Aorta (tissue), 5 donors: ENCODE results near the gene MRPS23. TPM values are rescaled to one million over a fixed set of nuclear protein-coding genes. Genes with fewer than 3 reads are reported as not detected.

Source experiments
- ATAC-seq: fragments of 200-7000 bp; cut with Tn5 transposase; one replicate; pipeline ENCODE4 v1.9.1; 2022; ENCODE audit warnings: moderate library complexity; ENCODE audit not compliant: low FRiP score
- DNase-seq, 2 donors: peaks; one replicate each; pipeline ENCODE4 v3.0.0-alpha.2; 2020
- H3K27ac ChIP-seq, 2 donors: one replicate each; pipeline ENCODE4 v1.5.1; 2013; ENCODE audit warnings: low read length in 2 of 2, mild to moderate bottlenecking in 2 of 2, moderate library complexity in 2 of 2, control low read depth in 1 of 2, inconsistent platforms in 1 of 2, low read depth in 1 of 2
- H3K27me3 ChIP-seq, 2 donors: one replicate each; pipeline ENCODE4 v1.6.1; 2013; ENCODE audit warnings: control low read depth in 1 of 2, low read length in 1 of 2, mild to moderate bottlenecking in 1 of 2, moderate library complexity in 1 of 2; ENCODE audit not compliant: insufficient read depth in 2 of 2, control insufficient read depth in 1 of 2
- H3K36me3 ChIP-seq, 2 donors: one replicate each; pipeline ENCODE4 v1.6.1; 2013; ENCODE audit warnings: control low read depth in 1 of 2, low read length in 1 of 2, mild to moderate bottlenecking in 1 of 2; ENCODE audit not compliant: insufficient read depth in 2 of 2, control insufficient read depth in 1 of 2
- H3K4me1 ChIP-seq, 2 donors: one replicate each; pipeline ENCODE4 v1.6.1; 2013; ENCODE audit warnings: low read length in 2 of 2, control low read depth in 1 of 2, mild to moderate bottlenecking in 1 of 2, moderate library complexity in 1 of 2; ENCODE audit not compliant: insufficient read depth in 2 of 2, control insufficient read depth in 1 of 2
- H3K4me3 ChIP-seq, 2 donors: one replicate each; pipeline ENCODE4 v1.5.1; 2013; ENCODE audit warnings: low read length in 2 of 2, control low read depth in 1 of 2, mild to moderate bottlenecking in 1 of 2
- H3K9me3 ChIP-seq: one replicate; pipeline ENCODE4 v1.6.1; 2013; ENCODE audit warnings: mild to moderate bottlenecking, low read length; ENCODE audit not compliant: control insufficient read depth
- WGBS, 2 donors: extraction: QIAGEN DNeasy Blood & Tissue Kit; methylation state at CpG; one replicate each; pipeline ENCODE4 v1.1.7; 2013; 5-methylcytosine and 5-hydroxymethylcytosine counted together
- intact Hi-C, 2 donors: fragments of 100-400 bp; cut with DNase I; formaldehyde crosslinking; loops; one replicate each; pipeline versions ENCODE4 v1.14.2 to v1.15.0; 2022
- polyA plus RNA-seq, 2 donors: library from polyadenylated mRNA; stranded (reverse); fragments of 200-250 nt; gene quantifications; one replicate each; pipeline ENCODE4 v1.2.3, GENCODE V29; 2013
- total RNA-seq, 2 donors: library from RNA; stranded (reverse); fragmentation: NEBNext Ultra II Directional; extraction: Animal tissue kit (Norgen Biotek cat#: 25700); gene quantifications; one replicate each; pipeline ENCODE4 v1.2.1, GENCODE V29; 2021
- donor health status: healthy with polysubstance abuse.
- donor health status: Bipolar disorder and iron deficiency.
- donor health status: DM: no; HTN: no; CAD: no.
- donor health status: DM: no; HTN: no; CAD: no.
- donor health status: DM: yes; HTN: yes; CAD: no.

Gene MRPS23
- total and polyA plus RNA-seq, 4 donors: 21.6 to 39.9 (median 22.7) TPM

GRCh38 chr17:57861790-57862693 is 12.2 kb upstream of the MRPS23 start:
- H3K9me3 ChIP-seq: no peaks in the 10 kb centered on the region
- intact Hi-C loops: no loop called here
- no peaks in the 10 kb centered on the region for H3K4me1 ChIP-seq
- no peaks in the 10 kb centered on the region for H3K36me3 ChIP-seq
- H3K4me3 ChIP-seq: peak overlapping the region; percentile 19 to 39
- ATAC-seq (peak; percentile 81), DNase-seq (peak; percentile 88 to 91)
- peak overlapping the region; percentile 6 to 54 for H3K27ac ChIP-seq
- WGBS, 2 donors: 6% methylated on average over 44 to 58 of the region's 58 CpGs
- H3K27me3 ChIP-seq: no peaks in the 10 kb centered on the region

- Histone ChIP-seq H3K4me3 (peak overlapping the region; percentile 19 to 39), H3K9me3 (no peaks in the 10 kb centered on the region), H3K27me3 (no peaks in the 10 kb centered on the region), H3K4me1 (no peaks in the 10 kb centered on the region), H3K36me3 (no peaks in the 10 kb centered on the region), H3K27ac (peak overlapping the region; percentile 6 to 54)
- 1% methylated on average over 33 to 34 of the region's 34 CpGs for WGBS, 2 donors
- intact Hi-C loops: no loop called here
- DNase-seq: peak; percentile 81 to 89
- ATAC-seq: peak; percentile 66
Measured at GRCh38 chr17:57861000-57861789, 11.4 kb upstream of the MRPS23 start.

GRCh38 chr17:57860414-57860999 is 10.7 kb upstream of the MRPS23 start:
- Histone ChIP-seq H3K27me3 (no peaks in the 10 kb centered on the region), H3K36me3 (no peaks in the 10 kb centered on the region), H3K9me3 (no peaks in the 10 kb centered on the region), H3K27ac (peak overlapping the region in 1 of 2 donors; percentile 65), H3K4me1 (no peaks in the 10 kb centered on the region), H3K4me3 (no peak overlapping the region)
- DNase-seq (peak in 1 of 2 donors; percentile 73), ATAC-seq (no peak)
- 70 to 72% methylated on average over 6 of the region's 6 CpGs for WGBS, 2 donors
- intact Hi-C loops: no loop called here

GRCh38 chr17:57859601-57860413 is 10.0 kb upstream of the MRPS23 start:
- Histone ChIP-seq H3K4me3 (no peak overlapping the region), H3K27ac (no peak overlapping the region), H3K4me1 (no peaks in the 10 kb centered on the region), H3K27me3 (no peaks in the 10 kb centered on the region), H3K36me3 (no peaks in the 10 kb centered on the region), H3K9me3 (no peaks in the 10 kb centered on the region)
- 45 to 52% methylated on average over 13 of the region's 13 CpGs for WGBS, 2 donors
- intact Hi-C loops: loop anchor here (2.0 to 10.0 kb wide), 3 partner anchors 135 to 252 kb away; no protein-coding TSS in a partner anchor
- ATAC-seq (no peak), DNase-seq (peak in 1 of 2 donors; percentile 20)

GRCh38 chr17:57858838-57859237 is 9.0 kb upstream of the MRPS23 start:
- intact Hi-C loops: loop anchor here (1.0 to 10.0 kb wide), 4 partner anchors 136 to 253 kb away; no protein-coding TSS in a partner anchor
- Histone ChIP-seq H3K36me3 (no peaks in the 10 kb centered on the region), H3K4me3 (no peak overlapping the region), H3K27me3 (no peaks in the 10 kb centered on the region), H3K4me1 (no peaks in the 10 kb centered on the region), H3K9me3 (no peaks in the 10 kb centered on the region), H3K27ac (no peak overlapping the region)
- 72 to 79% methylated on average over 5 of the region's 5 CpGs for WGBS, 2 donors
- DNase-seq (peak in 1 of 2 donors; percentile 55), ATAC-seq (no peak)

- no peak overlapping the region for H3K27ac ChIP-seq
- peak in 1 of 2 donors; percentile 30 for DNase-seq
Measured at GRCh38 chr17:57856792-57857620, 7.2 kb upstream of the MRPS23 start.

GRCh38 chr17:57855391-57856035 is 5.7 kb upstream of the MRPS23 start:
- no peak for ATAC-seq
- Histone ChIP-seq H3K27ac (no peak overlapping the region), H3K36me3 (no peaks in the 10 kb centered on the region), H3K4me3 (no peak overlapping the region), H3K9me3 (no peaks in the 10 kb centered on the region), H3K4me1 (peaks cover 2 to 9% of the 10 kb centered on the region in 2 donors), H3K27me3 (no peaks in the 10 kb centered on the region)
- 39 to 56% methylated on average over 6 of the region's 6 CpGs for WGBS, 2 donors
- intact Hi-C loops: loop anchor here in 1 of 2 donors (5.0 to 10.0 kb wide), 2 partner anchors 239 to 257 kb away; no protein-coding TSS in a partner anchor
- peak in 1 of 2 donors; percentile 35 for DNase-seq

More at GRCh38 chr17:57856792-57857620, 7.2 kb upstream of the MRPS23 start:
- H3K4me1 ChIP-seq: peaks cover 0 to 7% of the 10 kb centered on the region in 2 donors
- ATAC-seq: no peak
- H3K27me3 ChIP-seq: no peaks in the 10 kb centered on the region
- H3K36me3 ChIP-seq: no peaks in the 10 kb centered on the region
- WGBS, 2 donors: 76% methylated on average over 10 of the region's 10 CpGs
- intact Hi-C loops: loop anchor here in 1 of 2 donors (5.0 to 10.0 kb wide), 2 partner anchors 238 to 255 kb away; no protein-coding TSS in a partner anchor
- H3K9me3 ChIP-seq: no peaks in the 10 kb centered on the region
- no peak overlapping the region for H3K4me3 ChIP-seq
